PC-9 (cell line): Measurements from ENCODE around the gene CRADD.

Experiments used
- EZH2 ChIP-seq: fragments of 200-600 bp; sonication (generic); IDR thresholded peaks from 2 replicates; pipeline ENCODE4 v1.8.0; 2017; ENCODE audit warnings: antibody characterized with exemption, low read depth
- TF ChIP-seq, protein P1 (sequence below): fragments of 200-600 bp; sonication (generic); conservative IDR thresholded peaks from 2 replicates; pipeline ENCODE4 v1.6.1; 2017; ENCODE audit warnings: mixed run types, antibody characterized with exemption, mild to moderate bottlenecking, moderate library complexity

DNA sequence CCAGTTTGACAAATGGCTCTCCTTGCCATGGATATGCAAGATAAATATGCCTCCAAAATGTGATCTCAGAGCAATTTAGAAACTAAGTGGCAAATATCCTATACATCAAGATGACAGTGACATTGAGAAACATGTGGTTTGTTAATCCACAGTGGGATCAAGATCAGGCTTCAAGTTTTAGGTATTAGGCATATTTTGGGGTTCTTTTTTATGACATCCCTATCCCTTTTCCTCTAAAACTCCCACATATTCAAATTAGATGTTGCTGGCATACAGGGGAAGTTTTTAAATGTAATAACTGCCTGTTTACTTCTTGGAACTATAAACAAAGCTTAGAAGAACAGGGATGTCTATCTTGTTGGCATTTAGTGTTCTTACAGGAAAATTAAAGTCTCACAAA, 179.4 kb downstream of the CRADD start:
- TF ChIP-seq, protein P1, sequence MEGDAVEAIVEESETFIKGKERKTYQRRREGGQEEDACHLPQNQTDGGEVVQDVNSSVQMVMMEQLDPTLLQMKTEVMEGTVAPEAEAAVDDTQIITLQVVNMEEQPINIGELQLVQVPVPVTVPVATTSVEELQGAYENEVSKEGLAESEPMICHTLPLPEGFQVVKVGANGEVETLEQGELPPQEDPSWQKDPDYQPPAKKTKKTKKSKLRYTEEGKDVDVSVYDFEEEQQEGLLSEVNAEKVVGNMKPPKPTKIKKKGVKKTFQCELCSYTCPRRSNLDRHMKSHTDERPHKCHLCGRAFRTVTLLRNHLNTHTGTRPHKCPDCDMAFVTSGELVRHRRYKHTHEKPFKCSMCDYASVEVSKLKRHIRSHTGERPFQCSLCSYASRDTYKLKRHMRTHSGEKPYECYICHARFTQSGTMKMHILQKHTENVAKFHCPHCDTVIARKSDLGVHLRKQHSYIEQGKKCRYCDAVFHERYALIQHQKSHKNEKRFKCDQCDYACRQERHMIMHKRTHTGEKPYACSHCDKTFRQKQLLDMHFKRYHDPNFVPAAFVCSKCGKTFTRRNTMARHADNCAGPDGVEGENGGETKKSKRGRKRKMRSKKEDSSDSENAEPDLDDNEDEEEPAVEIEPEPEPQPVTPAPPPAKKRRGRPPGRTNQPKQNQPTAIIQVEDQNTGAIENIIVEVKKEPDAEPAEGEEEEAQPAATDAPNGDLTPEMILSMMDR: no peak
- no peak for TF ChIP-seq EZH2
